Measurements from ENCODE around the gene CAMSAP2.

DNA sequence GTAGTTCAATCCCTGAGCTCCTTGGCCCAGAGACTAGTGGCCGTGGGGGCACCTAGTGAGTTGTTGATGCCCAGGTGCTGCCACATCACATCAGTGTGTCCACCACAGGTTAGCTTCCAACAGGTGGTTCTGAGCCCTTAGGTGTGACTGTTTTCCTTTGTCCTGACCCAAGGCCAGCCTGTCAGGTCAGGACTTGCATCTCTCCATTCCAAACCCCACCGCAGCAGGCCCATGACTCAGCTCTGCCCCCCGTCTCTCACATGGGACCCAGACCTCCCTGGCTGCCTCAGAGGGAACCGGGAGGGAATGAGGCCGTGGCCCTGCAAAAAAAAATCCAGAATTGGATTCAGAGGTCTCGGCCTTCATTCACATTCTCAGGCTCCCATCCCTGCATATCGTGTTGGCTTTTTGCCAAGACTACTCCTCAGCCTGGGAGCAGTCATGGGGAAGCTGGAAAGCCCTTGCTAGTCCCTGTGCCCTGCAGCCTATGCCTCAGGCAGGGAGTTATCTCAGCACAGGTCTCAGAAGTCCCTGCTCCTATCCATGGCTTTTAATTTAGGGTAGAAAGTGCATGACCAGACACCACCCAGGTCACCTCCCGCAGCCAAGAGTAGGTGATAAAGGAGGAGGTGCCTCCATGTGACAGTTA lies 163.2 kb downstream of the CAMSAP2 start:
- TF ChIP-seq, protein P1, sequence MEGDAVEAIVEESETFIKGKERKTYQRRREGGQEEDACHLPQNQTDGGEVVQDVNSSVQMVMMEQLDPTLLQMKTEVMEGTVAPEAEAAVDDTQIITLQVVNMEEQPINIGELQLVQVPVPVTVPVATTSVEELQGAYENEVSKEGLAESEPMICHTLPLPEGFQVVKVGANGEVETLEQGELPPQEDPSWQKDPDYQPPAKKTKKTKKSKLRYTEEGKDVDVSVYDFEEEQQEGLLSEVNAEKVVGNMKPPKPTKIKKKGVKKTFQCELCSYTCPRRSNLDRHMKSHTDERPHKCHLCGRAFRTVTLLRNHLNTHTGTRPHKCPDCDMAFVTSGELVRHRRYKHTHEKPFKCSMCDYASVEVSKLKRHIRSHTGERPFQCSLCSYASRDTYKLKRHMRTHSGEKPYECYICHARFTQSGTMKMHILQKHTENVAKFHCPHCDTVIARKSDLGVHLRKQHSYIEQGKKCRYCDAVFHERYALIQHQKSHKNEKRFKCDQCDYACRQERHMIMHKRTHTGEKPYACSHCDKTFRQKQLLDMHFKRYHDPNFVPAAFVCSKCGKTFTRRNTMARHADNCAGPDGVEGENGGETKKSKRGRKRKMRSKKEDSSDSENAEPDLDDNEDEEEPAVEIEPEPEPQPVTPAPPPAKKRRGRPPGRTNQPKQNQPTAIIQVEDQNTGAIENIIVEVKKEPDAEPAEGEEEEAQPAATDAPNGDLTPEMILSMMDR (conservative IDR thresholded peaks at IDR 0.05; ENCODE audit: low read depth, low read length), result no peak
- TF ChIP-seq EZH2phosphoT487 (IDR thresholded peaks at IDR 0.05; ENCODE audit: borderline replicate concordance, low read length) (no peak), EZH2 (IDR thresholded peaks at IDR 0.05; ENCODE audit: low read length, unreplicated experiment) (no peak)
